Stimulated activated naive CD4-positive, alpha-beta T cell treated with Interleukin-2 at 50 U/mL for 16 hours (primary cell): Measurements from ENCODE around the gene FIZ1.
"Not testable (repeated sequence)": the region's sequence is repeated elsewhere in the genome, so short reads cannot be mapped to it uniquely, and the experiment has no call there.

Experiments
- DNase-seq: peaks from one replicate; lab custom pipeline; 2025; lab: John Stamatoyannopoulos, UW

FIZ1 gene

DNA sequence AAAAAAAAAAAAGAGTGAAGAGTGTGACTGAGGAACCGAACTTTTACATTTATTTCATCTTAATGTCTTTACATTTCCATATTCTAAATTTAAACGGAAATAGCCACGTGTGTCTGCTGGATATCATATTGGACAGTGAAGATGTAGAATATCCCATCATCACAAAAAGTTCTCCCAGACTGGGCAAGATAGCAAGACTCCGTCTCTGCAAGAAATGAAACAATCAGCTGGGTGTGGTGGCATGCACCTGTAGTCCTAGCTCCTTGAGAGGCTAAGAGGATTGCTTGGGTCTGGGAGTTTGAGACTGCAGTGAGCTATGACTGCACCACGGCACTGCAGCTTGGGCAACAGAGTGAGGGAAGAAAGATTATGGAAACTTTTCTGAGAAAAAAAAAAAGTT lies 22.6 kb downstream of the FIZ1 start:
- DNase-seq = no peak

DNA sequence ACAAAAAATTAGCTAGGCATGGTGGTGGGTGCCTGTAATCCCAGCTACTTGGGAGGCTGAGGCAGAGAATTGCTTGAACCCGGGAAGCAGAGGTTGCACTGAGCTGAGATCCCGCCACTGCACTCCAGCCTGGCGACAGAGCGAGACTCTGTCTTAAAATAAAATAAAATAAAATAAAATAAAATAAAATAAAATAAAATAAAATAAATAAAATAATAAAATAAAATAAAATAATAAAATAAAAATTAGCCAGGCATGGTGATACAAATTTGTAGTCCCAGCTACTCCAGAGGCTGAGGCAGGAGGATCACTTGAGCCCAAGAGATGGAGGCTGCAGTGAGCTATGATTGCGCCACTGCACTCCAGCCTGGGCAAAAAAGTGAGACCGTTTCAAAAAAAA lies 25.4 kb downstream of the FIZ1 start:
- DNase-seq = not testable (repeated sequence)

DNA sequence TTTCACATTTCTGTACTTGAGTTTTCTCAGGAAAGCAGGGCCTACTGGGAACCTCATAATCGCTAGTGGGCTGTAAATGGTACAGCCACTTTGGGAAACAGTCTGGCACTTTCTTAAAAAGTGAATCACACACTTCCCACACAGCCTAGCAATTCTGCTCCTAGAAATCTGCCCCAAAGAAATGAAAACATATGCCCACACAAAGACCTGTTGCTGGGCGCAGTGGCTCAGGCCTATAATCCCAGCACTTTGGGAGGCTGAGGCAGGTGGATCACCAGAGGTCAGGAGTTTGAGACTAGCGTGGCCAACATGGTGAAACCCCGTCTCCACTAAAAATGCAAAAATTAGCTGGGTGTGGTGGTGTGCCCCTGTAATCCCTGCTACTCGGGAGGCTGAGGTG lies 29.8 kb downstream of the FIZ1 start:
- DNase-seq = not testable (repeated sequence)

DNA sequence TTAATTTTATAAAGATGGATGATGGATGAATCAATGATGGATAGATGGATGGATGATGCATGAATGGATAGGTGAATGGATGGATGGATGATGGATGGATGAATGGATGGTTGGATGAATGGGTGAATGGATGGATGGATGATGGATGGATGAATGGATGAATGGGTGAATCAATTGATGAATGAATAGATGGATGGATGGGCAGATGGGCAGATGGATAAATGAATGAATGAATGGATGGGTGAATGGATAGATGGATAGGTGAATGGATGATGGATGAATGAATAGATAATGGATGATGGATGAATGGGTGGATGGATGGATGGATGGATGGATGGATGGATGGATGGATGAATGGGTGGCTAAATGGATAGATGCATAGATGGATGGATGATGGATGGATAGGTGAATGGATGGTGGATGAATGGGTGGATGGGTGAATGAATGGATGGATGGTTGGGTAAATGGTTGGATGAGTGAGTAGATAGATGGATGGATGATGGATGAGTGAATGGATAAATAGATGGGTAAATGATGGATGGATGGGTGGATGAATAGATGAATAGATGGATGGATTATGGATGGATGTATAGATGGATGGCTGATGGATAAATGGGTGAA lies 31.5 kb downstream of the FIZ1 start:
- DNase-seq = no peak

DNA sequence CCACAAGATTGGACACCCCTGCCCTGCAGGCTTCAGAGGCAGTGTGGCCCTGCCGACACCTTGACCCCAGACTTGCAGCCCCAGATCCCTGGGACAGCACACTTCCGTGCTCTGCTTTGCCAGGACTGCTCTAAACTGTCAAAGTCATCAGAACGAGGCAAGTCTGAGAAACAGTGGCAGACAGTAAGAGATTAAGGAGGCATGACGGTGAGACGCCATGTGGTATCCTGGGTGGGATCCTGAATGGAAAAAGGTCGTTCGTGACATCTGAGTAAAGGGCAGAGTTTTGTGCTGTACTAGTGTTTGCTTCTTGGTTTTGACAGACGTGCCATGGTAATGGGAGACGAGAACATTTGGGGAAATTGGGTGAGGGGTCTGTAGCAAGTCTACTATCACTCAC lies 32.5 kb downstream of the FIZ1 start:
- no peak for DNase-seq

DNA sequence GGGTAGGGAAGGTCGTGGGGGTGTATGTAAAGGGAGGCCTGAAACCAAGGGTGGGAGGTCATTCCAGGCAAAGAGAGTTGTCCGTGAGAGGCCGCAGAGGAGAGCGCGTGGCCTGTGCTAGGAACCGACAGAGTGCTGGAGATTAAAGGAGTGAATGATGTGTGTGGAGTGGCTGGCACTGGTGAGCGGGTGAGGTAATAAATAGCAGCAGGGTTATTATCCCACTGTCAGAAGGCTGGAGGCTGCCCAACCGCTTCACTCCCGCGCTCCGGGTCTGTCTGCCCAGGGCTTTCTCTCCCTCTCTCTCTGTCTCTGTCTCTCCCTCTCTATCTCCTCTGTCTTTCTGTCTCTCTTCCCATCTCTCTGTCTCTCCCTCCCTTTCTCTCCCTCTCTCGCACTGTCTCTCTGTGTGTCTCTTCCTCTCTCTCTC lies 36.0 kb downstream of the FIZ1 start:
- DNase-seq = no peak

DNA sequence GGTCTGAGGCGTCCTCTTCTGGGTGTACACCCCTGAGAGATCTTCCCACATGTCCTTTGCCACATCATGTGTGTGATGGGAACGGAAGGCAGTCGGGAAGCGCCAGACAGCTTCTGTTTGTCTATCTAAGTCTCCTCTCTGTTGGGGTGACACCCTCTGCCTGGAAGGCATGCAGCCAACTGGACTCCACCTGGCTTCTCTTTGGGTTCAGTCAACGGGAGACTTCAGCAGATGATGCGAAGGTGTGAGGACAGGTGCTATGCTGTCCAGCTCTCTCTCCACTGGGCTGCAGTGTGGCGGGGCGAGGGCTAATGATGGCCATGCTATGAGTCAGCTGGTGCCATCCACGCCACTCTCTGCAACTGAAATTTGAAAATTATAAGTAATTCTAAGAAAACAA lies 39.6 kb downstream of the FIZ1 start:
- no peak for DNase-seq

DNA sequence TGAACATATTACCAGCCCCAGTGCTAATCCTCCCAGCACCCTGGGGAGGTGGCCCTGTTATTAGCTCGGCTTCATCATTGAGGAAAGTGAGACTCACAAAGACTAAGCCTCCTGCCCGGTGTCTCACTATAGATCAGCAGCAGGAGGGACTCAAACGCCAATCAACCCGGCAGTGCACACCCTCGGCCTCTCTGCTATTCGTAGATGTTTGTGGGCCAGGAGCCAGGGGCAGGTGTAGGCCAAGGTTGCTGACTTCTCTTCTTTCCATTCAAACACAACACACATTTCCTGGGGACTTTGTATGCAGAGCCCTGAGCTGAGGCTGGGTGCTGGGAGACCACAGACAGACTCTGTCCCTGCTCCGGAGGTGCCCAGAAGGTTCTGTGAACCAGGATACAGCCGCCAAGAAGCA lies 44.6 kb downstream of the FIZ1 start:
- DNase-seq = no peak

DNA sequence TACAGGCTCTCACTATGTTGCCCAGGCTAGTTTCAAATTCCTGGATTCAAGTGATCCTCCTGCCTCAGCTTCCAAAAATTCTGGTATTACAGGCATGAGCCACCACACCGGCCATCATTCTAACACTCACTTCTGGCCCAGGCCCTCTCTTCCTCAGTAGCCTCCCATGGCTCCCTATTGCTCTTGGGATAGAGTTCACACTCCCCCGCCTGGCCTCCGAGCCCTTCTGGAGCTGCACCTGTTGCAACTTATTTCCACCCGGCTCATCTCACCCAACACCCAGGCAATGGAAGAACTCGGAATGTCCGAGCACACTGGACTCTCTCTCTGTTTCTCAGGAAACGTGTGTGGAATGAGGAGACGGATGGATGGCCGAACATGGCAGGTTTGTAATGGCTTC lies 45.0 kb downstream of the FIZ1 start:
- no peak for DNase-seq

DNA sequence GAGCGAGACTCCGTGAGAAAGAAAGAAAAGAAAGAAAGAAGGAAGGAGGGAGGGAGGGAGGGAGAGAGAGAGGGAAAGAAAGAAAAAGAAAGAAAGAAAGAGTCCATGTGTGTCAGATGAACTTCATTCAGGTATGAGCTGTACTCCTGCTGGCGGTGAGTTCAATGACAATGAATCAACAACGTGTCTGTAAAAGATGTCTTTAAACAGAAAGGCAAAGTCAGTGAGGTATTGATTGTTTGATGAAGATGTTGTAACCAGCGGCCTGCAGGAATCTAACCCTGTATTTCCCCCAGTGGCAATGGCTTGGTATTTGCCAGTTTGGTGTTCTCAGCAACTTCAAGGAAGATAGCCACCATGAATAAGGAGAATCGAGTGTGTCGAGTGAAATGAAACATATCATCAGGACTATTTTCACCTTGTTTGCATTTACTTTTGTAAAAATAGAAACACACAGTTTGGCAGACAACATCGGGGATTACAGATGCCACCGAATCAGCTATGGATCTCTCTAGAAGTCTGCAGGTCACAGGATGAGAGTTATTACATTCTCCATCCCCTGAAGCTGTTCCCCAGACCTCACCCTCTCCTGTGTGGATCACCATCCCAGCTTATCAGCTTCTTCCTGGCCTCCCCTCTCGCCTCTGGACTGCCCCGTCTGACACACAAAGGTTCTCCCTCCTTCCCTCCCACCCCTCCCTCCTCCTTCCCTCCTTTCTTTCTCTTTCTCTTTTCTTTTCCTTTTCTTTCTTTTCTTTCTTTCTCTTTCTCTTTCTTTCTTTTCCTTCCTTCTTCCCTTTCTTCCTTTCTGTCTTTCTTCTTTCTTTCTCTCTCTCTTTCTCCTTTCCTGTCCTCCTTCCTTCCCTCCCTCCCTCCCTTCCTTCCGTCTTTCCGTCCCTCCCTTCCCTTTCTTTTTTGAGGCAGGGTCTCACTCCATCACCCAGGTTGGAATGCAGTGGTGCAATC lies 45.8 kb downstream of the FIZ1 start:
- DNase-seq = no peak

DNA sequence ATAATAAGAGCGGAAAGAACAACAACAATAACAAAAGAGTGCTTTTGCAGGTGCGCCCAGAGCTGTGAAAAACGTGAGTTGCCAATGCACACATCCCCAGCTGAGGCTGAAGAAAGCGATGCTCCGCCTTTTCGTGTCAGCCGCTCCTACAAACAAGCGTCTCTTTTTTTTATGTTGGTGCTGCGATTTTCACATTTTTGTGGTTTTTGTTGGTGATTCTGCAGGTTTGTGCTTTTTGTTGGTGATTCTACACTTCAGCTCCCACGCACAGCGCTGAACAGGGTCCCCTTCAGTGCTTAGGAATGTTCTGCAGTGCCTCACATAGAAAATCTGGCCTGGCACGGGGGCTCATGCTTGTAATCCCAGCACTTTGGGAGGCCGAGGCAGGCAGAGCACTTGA lies 46.7 kb downstream of the FIZ1 start:
- no peak for DNase-seq

DNA sequence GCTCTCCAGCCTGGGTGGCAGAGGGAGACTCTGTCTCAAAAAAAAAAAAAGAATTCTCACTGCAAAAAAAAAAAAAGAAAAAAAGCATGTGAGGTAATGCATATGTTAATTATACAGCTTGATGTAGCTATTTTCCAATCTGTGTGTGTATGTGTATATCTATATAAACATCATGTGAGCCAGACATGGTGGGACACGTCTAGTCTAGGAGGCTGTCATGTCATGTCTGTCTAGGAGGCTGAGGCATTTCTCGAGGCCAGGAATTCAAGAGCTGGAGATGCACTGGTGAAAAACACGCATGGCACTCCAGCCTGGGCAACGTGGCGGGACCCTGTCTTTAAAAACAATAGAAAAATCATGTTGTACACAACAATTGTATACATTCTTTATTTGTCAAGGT lies 47.1 kb downstream of the FIZ1 start:
- no peak for DNase-seq

DNA sequence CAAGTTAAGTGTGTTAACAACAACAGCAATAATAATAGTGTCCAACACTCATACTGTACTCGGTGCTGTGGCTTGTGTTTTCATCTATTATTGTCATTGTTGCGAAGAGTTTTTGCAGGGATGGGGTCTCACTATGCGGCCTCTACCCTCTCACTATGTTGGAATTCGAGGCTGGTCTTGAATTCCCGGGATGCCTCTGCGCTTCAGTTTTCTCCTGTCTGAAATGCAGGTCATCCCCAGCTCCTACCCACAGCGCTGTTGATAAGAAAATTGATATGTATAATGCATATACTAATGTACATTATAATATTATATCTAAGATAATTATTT lies 49.0 kb downstream of the FIZ1 start:
- DNase-seq = no peak

DNA sequence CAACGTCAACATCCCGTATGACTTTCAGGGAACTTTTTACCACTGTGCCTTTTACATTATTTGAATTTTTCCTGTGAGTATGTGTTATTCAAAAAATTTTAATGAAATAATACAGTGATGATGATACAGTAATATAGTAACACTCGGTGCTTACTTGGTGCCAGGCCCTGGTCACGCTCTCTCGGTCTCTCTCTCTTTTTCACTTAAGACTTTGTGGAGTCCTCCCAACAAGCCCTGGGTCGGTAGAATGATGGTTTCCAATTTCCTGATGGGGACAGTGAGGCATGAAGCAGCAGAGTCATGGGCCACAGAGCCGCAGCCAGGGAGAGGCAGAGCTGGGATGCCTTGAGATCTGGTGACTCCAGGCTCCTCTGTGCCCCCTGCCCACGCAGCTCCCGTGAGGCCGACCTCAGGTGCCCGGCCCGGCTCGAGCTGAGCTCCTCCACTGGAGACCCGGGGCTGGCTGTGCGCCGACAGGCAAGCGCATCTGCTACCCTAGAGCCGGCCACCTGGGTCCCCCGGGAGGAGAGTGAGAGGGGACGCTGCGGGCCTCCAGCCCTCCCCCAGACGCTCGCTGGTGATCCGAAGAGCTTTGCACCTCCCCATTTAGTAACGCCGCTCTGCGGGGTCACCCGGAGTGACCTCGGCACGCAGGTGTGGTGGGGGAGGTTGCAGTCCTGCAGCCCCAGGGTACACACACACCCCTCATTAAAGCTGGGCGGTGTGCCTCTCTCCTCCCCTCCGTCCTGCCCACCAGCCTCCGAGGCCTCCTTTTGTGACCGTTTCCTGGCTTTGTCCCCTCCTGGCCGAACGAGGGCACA lies 49.6 kb downstream of the FIZ1 start:
- DNase-seq = no peak

DNA sequence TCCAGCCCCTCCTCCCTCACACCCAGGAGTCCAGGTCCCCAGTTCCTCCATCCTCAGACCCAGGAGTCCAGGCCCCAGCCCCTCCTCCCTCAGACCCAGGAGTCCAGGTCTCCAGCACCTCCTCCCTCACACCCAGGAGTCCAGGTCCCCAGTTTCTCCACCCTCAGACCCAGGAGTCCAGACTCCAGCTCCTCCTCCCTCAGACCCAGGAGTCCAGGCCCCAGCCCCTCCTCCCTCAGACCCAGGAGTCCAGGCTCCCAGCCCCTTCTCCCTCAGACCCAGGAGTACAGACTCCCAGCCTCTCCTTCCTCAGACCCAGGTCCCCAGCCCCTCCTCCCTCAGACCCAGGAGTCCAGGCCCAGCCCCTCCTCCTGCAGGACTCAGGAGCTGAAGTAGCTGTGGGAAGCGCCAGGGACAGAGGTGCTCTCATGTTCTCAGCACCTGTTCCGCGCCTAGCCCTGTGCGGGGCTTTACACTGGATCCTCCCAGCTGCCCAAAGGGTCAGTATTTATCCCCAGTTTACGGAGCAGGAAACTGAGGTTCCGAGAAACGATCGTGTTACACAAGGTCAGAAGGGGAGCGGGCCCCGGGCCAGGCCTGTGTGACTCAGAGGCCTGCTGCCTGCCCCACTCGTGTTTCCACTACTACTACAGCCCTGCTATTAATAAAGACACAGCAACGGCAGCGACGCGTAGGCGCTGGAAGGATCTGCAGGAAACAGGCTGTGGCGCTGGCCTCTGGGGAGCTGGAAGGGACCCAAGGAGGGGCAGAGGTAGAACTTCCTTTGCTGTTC lies 52.3 kb downstream of the FIZ1 start:
- DNase-seq = no peak

DNA sequence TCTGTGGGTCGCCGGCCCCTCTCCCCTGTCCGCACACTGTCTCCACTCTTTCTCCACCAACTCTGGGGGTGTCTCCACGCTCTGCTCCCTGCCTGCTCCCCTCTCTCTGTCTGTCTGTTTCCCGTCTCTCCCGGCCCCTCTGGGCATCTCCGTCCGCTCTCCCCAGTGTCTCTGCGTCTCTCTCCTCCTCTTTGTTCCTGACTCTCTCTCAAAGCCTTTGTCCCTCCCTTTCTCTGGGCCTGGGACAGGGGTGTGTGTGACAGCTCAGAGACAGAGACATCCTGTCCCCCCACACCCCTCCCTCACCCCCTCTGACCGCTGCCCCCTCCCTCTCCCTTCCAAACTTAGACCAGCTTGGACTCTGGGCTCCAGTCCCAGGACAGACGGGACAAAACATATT lies 53.3 kb downstream of the FIZ1 start:
- no peak for DNase-seq

DNA sequence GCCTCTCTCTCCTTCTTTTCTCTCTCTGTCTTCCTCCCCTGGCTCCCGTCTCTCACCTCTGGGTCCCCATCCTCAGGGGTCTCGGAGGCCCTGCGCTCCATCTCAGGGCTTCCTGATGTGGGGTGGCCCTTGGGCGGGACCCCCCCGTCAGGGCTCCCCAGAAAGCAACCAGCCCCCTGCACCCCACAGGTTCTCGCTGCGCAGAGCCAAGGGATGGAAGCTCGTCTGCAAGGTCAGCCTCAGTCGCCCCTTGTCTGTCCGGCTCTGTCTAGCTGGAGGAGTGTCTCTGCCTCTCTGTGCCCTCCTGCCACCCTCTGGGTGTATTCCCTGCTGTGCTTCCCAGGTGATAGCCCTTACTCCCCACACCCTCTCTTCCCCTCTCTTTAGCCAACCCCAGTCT lies 53.9 kb downstream of the FIZ1 start, which contains the start of gene SBK3:
TSS of gene SBK3 (minus strand) at position 101 of the 400 bp plus-strand sequence. CDS start at position 101, 0 bp downstream.
- DNase-seq = no peak

DNA sequence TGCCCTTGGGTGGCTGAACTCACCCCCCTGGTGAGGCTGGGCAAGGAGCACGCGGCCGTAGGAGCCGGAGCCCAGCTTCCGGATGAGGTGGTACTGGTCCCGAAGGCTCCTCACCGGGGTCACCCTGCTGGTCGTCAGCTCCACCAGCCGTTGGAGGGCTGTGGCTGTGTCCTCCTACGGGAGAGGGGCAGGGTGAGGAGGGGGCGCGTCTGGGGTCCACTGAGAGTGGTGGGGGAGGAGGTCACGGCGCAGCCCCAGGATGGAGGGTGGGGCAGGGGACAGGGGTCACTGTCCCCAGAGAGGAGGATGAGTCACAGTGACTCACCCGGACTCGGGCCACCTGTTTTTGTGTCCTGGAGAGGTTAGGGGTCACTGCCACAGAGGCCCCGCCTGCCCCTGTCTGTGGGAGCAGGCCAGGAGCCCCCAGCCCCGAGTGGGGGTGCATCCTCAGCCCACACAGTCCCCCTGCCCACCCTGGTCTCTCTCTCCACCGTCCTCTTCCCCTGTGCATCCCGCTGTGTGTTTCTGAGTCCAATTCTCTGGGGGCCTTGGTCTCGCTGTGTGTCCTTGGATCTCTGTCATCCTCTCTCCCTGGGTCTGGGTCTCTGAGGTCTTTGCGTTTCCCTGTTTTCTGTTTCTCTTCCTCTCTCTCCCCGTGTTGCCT lies 54.4 kb downstream of the FIZ1 start:
- DNase-seq = no peak

DNA sequence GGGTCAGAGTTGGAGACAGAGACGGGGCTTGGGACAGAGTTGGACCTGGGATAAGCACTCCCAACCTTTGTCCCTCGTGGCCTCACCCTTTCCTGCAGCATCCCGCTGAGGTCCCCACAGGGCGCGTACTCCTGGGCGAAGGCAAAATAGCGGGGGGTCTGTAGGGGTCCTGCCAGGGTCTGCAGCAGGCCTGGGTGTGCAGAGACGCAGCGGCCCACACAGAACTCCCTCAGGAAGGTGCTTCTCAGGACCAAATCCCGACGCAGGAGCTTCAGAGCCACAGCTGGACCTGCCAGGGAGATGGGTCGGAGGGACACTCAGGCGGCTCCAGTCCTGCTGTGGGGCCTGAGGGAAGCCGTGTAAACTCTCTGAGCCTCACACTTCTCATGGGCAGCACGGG lies 55.3 kb downstream of the FIZ1 start:
- no peak for DNase-seq

DNA sequence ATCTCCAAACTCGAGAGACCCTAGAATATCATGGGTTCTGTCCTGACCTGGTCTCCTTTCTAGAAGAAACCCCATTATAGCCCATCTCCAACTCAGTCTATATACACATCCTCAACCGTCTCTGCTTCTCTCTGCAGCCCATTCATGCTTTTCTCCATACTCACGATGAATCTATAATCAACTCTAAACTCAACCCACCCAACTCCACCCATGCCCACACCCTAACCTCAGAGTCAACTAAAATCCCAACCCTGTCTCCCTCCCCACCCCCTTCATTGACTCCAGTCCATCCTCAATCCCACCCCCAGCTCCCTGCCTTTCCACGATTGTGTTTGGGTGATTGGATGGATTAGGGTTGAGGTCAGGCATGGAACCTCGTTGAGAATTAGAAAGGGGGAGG lies 55.8 kb downstream of the FIZ1 start:
- DNase-seq = no peak

DNA sequence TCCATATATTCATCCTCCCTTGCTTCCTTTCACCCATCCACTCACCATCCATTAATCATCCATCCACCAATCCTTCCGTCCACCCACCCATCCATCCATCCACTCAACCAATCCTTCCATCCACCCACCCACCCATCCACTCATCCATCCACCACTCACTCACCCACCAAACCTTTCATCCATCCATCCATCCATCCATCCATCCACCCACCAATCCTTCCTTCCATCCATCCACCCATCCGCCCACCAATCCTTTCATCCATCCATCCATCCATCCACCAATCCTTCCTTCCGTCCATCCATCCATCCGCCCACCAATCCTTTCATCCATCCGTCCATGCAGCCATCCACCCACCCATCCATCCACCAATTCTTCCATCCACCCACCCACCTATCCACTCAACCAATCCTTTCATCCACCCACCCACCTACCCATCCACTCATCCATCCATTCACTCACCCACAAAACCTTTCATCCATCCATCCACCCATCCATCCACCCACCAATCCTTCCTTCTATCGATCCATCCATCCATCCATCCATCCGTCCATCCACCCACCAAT lies 56.9 kb downstream of the FIZ1 start:
- no peak for DNase-seq
